ENCODE data around the gene ATP8B1.
"Not testable (repeated sequence)": the region's sequence is repeated elsewhere in the genome, so short reads cannot be mapped to it uniquely, and the experiment has no call there.

GRCh38 chr18:57848374-57848773 lies 45.3 kb upstream of the ATP8B1 start:
- not testable (repeated sequence) for TF ChIP-seq POLR2A, CTCF (IDR thresholded peaks at IDR 0.05)

All from body of pancreas (tissue), 4 donors.